Neural cell (in vitro differentiated cells): ENCODE results near the gene TRIM9. TPM values are rescaled to one million over a fixed set of nuclear protein-coding genes. Genes with fewer than 3 reads are reported as not detected.

Experiments used
- H2AFZ ChIP-seq: fragments of 200-600, 300-800 bp; sonication (generic), shearing (Covaris generic); 2 replicates; pipeline ENCODE4 v1.6.0; 2014; ENCODE audit warnings: low read depth, mild to moderate bottlenecking, antibody characterized with exemption, low read length, moderate library complexity
- H3F3A ChIP-seq: fragments of 200-600 bp; shearing (Covaris generic); 2 replicates; pipeline ENCODE4 v1.6.1; 2016; ENCODE audit warnings: mild to moderate bottlenecking, moderate library complexity, mixed read lengths, antibody characterized with exemption, low read length; ENCODE audit not compliant: insufficient read depth, poor library complexity, severe bottlenecking
- H3K27ac ChIP-seq: fragments of 200-600, 300-800 bp; sonication (generic), shearing (Covaris generic); 2 replicates; pipeline ENCODE4 v1.5.1; 2014; ENCODE audit warnings: mild to moderate bottlenecking, low read length, moderate library complexity
- H3K27me3 ChIP-seq: fragments of 300-800, 200-600 bp; sonication (generic), shearing (Covaris generic); 2 replicates; pipeline ENCODE4 v1.6.0; 2014; ENCODE audit warnings: mild to moderate bottlenecking, low read depth, low read length, moderate library complexity; ENCODE audit not compliant: insufficient read depth
- H3K36me3 ChIP-seq: fragments of 300-800, 200-600 bp; sonication (generic), shearing (Covaris generic); 2 replicates; pipeline ENCODE4 v1.5.1; 2014; ENCODE audit warnings: mild to moderate bottlenecking, antibody characterized with exemption, low read length, moderate library complexity; ENCODE audit not compliant: insufficient read depth
- H3K4me2 ChIP-seq: fragments of 300-800, 200-600 bp; sonication (generic), shearing (Covaris generic); 2 replicates; pipeline ENCODE4 v1.6.0; 2014; ENCODE audit warnings: mild to moderate bottlenecking, low read length
- H3K4me3 ChIP-seq: fragments of 300-800, 200-600 bp; sonication (generic), shearing (Covaris generic); 2 replicates; pipeline ENCODE4 v1.5.1; 2014; ENCODE audit warnings: mild to moderate bottlenecking, low read length, moderate library complexity
- H3K79me2 ChIP-seq: fragments of 200-600 bp; shearing (Covaris generic); replicated peaks from 2 replicates; pipeline ENCODE4 v1.6.0; 2014; ENCODE audit warnings: mild to moderate bottlenecking, low read length, moderate library complexity; ENCODE audit not compliant: insufficient read depth
- H3K9ac ChIP-seq: fragments of 300-800, 200-600 bp; sonication (generic), shearing (Covaris generic); 2 replicates; pipeline ENCODE4 v1.6.1; 2016; ENCODE audit warnings: mild to moderate bottlenecking, low read length, mixed read lengths
- H3K9me2 ChIP-seq: fragments of 200-600 bp; shearing (Covaris generic); 2 replicates; pipeline ENCODE4 v1.6.1; 2016; ENCODE audit warnings: mild to moderate bottlenecking, low read length, mixed read lengths; ENCODE audit not compliant: insufficient read depth
- H3K9me3 ChIP-seq: fragments of 200-600, 300-800 bp; sonication (generic), shearing (Covaris generic); 2 replicates; pipeline ENCODE4 v1.6.1; 2016; ENCODE audit warnings: mild to moderate bottlenecking, mixed run types, low read length, moderate library complexity, mixed read lengths
- H4K20me1 ChIP-seq: fragments of 200-600 bp; shearing (Covaris generic); 2 replicates; pipeline ENCODE4 v1.6.1; 2016; ENCODE audit warnings: mild to moderate bottlenecking, mixed run types; ENCODE audit not compliant: insufficient read depth
- EP300 ChIP-seq: fragments of 450-650 bp; conservative IDR thresholded peaks from 2 replicates; pipeline ENCODE4 v1.6.1; 2014; ENCODE audit warnings: antibody characterized with exemption, mild to moderate bottlenecking, moderate library complexity; ENCODE audit not compliant: poor library complexity, severe bottlenecking
- MXI1 ChIP-seq: fragments of 450-650 bp; conservative IDR thresholded peaks from 2 replicates; pipeline ENCODE4 v1.6.1; 2014; ENCODE audit warnings: antibody characterized with exemption, mild to moderate bottlenecking; ENCODE audit not compliant: poor library complexity, severe bottlenecking
- RAD21 ChIP-seq: fragments of 450-650 bp; conservative IDR thresholded peaks from 2 replicates; pipeline ENCODE4 v1.6.1; 2014; ENCODE audit warnings: antibody characterized with exemption, mild to moderate bottlenecking, moderate library complexity
- SMC3 ChIP-seq: fragments of 450-650 bp; conservative IDR thresholded peaks from 2 replicates; pipeline ENCODE4 v1.6.1; 2014; ENCODE audit warnings: antibody characterized with exemption, mild to moderate bottlenecking, moderate library complexity; ENCODE audit not compliant: poor library complexity
- TAF1 ChIP-seq: IDR thresholded peaks from 2 replicates; pipeline ENCODE4 v1.6.1; 2012; ENCODE audit warnings: low read depth
- polyA plus RNA-seq: library from polyadenylated mRNA; depleted of rRNA; stranded (reverse); fragments of >200 nt; gene quantifications from 2 replicates; pipeline ENCODE4 v1.2.3, GENCODE V29; 2014
- TF ChIP-seq, protein P1 (sequence below): IDR thresholded peaks from 2 replicates; pipeline ENCODE4 v1.6.1; 2012; ENCODE audit warnings: borderline replicate concordance
- TF ChIP-seq, protein P2 (sequence below): fragments of 450-650 bp; IDR thresholded peaks from 2 replicates; pipeline ENCODE4 v1.5.1; 2014; ENCODE audit warnings: antibody characterized with exemption, mild to moderate bottlenecking, moderate library complexity; ENCODE audit not compliant: poor library complexity, severe bottlenecking

TRIM9 gene
- polyA plus RNA-seq, 1 donor from 2014 or later: 15.9 TPM

GRCh38 chr14:51004801-51005526, 89.9 kb downstream of the TRIM9 start:
- no peak overlapping the region for H2AFZ ChIP-seq
- no peak overlapping the region for H3K27ac ChIP-seq
- no peaks in the 10 kb centered on the region for H3K36me3 ChIP-seq
- no peaks in the 10 kb centered on the region for H3K9me2 ChIP-seq
- H4K20me1 ChIP-seq: no peaks in the 10 kb centered on the region
- peaks cover 8% of the 10 kb centered on the region for H3F3A ChIP-seq
- TF ChIP-seq EP300 (no peak), SMC3 (no peak), MXI1 (no peak), RAD21 (no peak), TAF1 (no peak)
- TF ChIP-seq, protein P1, sequence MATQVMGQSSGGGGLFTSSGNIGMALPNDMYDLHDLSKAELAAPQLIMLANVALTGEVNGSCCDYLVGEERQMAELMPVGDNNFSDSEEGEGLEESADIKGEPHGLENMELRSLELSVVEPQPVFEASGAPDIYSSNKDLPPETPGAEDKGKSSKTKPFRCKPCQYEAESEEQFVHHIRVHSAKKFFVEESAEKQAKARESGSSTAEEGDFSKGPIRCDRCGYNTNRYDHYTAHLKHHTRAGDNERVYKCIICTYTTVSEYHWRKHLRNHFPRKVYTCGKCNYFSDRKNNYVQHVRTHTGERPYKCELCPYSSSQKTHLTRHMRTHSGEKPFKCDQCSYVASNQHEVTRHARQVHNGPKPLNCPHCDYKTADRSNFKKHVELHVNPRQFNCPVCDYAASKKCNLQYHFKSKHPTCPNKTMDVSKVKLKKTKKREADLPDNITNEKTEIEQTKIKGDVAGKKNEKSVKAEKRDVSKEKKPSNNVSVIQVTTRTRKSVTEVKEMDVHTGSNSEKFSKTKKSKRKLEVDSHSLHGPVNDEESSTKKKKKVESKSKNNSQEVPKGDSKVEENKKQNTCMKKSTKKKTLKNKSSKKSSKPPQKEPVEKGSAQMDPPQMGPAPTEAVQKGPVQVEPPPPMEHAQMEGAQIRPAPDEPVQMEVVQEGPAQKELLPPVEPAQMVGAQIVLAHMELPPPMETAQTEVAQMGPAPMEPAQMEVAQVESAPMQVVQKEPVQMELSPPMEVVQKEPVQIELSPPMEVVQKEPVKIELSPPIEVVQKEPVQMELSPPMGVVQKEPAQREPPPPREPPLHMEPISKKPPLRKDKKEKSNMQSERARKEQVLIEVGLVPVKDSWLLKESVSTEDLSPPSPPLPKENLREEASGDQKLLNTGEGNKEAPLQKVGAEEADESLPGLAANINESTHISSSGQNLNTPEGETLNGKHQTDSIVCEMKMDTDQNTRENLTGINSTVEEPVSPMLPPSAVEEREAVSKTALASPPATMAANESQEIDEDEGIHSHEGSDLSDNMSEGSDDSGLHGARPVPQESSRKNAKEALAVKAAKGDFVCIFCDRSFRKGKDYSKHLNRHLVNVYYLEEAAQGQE: no peak
- TF ChIP-seq, protein P2, sequence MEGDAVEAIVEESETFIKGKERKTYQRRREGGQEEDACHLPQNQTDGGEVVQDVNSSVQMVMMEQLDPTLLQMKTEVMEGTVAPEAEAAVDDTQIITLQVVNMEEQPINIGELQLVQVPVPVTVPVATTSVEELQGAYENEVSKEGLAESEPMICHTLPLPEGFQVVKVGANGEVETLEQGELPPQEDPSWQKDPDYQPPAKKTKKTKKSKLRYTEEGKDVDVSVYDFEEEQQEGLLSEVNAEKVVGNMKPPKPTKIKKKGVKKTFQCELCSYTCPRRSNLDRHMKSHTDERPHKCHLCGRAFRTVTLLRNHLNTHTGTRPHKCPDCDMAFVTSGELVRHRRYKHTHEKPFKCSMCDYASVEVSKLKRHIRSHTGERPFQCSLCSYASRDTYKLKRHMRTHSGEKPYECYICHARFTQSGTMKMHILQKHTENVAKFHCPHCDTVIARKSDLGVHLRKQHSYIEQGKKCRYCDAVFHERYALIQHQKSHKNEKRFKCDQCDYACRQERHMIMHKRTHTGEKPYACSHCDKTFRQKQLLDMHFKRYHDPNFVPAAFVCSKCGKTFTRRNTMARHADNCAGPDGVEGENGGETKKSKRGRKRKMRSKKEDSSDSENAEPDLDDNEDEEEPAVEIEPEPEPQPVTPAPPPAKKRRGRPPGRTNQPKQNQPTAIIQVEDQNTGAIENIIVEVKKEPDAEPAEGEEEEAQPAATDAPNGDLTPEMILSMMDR: no peak
- H3K9ac ChIP-seq: no peak overlapping the region
- H3K4me3 ChIP-seq: no peak overlapping the region
- H3K9me3 ChIP-seq: no peaks in the 10 kb centered on the region
- H3K27me3 ChIP-seq: no peaks in the 10 kb centered on the region
- no peak overlapping the region for H3K4me2 ChIP-seq
- no peaks in the 10 kb centered on the region for H3K79me2 ChIP-seq

GRCh38 chr14:51004352-51004800, 90.5 kb downstream of the TRIM9 start:
- H2AFZ ChIP-seq: no peak overlapping the region
- H3K9me3 ChIP-seq: no peaks in the 10 kb centered on the region
- H3F3A ChIP-seq: peaks cover 8% of the 10 kb centered on the region
- TF ChIP-seq, protein P2: no peak
- no peak for TF ChIP-seq RAD21
- no peaks in the 10 kb centered on the region for H3K9me2 ChIP-seq
- no peak overlapping the region for H3K9ac ChIP-seq
- no peaks in the 10 kb centered on the region for H3K79me2 ChIP-seq
- H3K36me3 ChIP-seq: no peaks in the 10 kb centered on the region
- no peaks in the 10 kb centered on the region for H4K20me1 ChIP-seq
- H3K4me3 ChIP-seq: no peak overlapping the region
- no peak overlapping the region for H3K27ac ChIP-seq
- no peaks in the 10 kb centered on the region for H3K27me3 ChIP-seq
- H3K4me2 ChIP-seq: no peak overlapping the region
